ENCODE results near the gene TKT. TPM values are rescaled to one million over a fixed set of nuclear protein-coding genes. Genes with fewer than 3 reads are reported as not detected.

The TKT gene
- total and polyA plus RNA-seq, 2 of the 8 experiments (the other 6 are each of a cell fraction or from before 2014, with no cell fraction given), result 418 to 986 TPM

GRCh38 chr3:53215816-53216215 is 40.0 kb downstream of the TKT start:
- Histone ChIP-seq H3K4me1 (replicated peaks in 1 of 4; ENCODE audit: control insufficient read depth in 3 of 4, insufficient read depth in 4 of 4, low read length in 3 of 4) (no peaks in the 10 kb centered on the region; a peak in 1 of 7 replicates), H2AFZ (ENCODE audit: low read length) (no peak overlapping the region), H2AK5ac (ENCODE audit: low read depth, low read length) (no peak overlapping the region), H3K14ac (ENCODE audit: insufficient read length) (no peak overlapping the region), H3K4me2 (ENCODE audit: insufficient read depth in 1 of 2, low read depth in 2 of 2, low read length in 2 of 2) (no peak overlapping the region), H4K8ac (ENCODE audit: extremely low read depth, insufficient read depth, low read length) (no peak overlapping the region), H3K23ac (ENCODE audit: insufficient read length) (no peak overlapping the region), H3K79me2 (ENCODE audit: control insufficient read depth in 1 of 2, insufficient read depth in 2 of 2, low read length in 2 of 2) (no peaks in the 10 kb centered on the region), H2BK5ac (ENCODE audit: low read depth, low read length) (no peak overlapping the region), H3K9me3 (ENCODE audit: insufficient read depth in 2 of 2, low read depth in 1 of 2, low read length in 1 of 2) (no peaks in the 10 kb centered on the region), H3K18ac (ENCODE audit: extremely low read depth, low read length) (no peak overlapping the region), H2BK20ac (ENCODE audit: low read length) (no peak overlapping the region), H3K4me3 (ENCODE audit: extremely low read depth in 1 of 4, insufficient read depth in 2 of 4, low read depth in 3 of 4, low read length in 4 of 4) (no peak overlapping the region), H3K27me3 (replicated peaks in 1 of 4; ENCODE audit: control insufficient read depth in 3 of 4, extremely low read depth in 1 of 4, insufficient read depth in 3 of 4, low read length in 3 of 4) (no peaks in the 10 kb centered on the region), H4K20me1 (replicated peaks in 1 of 2; ENCODE audit: control insufficient read depth in 1 of 2, insufficient read depth in 2 of 2, low read length in 2 of 2) (no peaks in the 10 kb centered on the region), H3K9ac (replicated peaks in 1 of 4; ENCODE audit: extremely low read depth in 1 of 4, low read depth in 3 of 4, low read length in 3 of 4) (no peak overlapping the region), H3K36me3 (ENCODE audit: control insufficient read depth in 2 of 4, insufficient read depth in 4 of 4, low read length in 3 of 4) (no peaks in the 10 kb centered on the region), H2BK12ac (ENCODE audit: low read depth, low read length) (no peak overlapping the region), H3K56ac (replicated peaks; ENCODE audit: insufficient read length, low read depth, low read length) (no peak overlapping the region), H3K79me1 (ENCODE audit: low read depth, low read length) (no peaks in the 10 kb centered on the region), H2BK120ac (replicated peaks; ENCODE audit: low read depth, low read length) (no peak overlapping the region), H4K5ac (ENCODE audit: insufficient read length, low read depth, low read length) (no peak overlapping the region), H2BK15ac (ENCODE audit: low read length) (no peak overlapping the region), H3K4ac (replicated peaks; ENCODE audit: insufficient read length, low read depth, low read length) (no peak overlapping the region), H4K91ac (replicated peaks; ENCODE audit: insufficient read length, low read length) (no peak overlapping the region), H3K23me2 (ENCODE audit: low read depth, low read length) (no peaks in the 10 kb centered on the region), H3K27ac (ENCODE audit: low read depth, low read length) (no peak overlapping the region)
- WGBS, 2 experiments (ENCODE audit: extremely low coverage in 1 of 2, insufficient coverage in 1 of 2, insufficient read length in 1 of 2, insufficient replicate concordance in 2 of 2, low coverage in 1 of 2, low lambda C conversion rate in 2 of 2, missing lambda C conversion rate in 1 of 2), result 84% methylated on average over 2 of the region's 2 CpGs; no CpG with 5 or more reads in 1 of the 2 experiments
- FAIRE-seq (no peak), DNase-seq (ENCODE audit: low read depth in 1 of 2, low spot score in 2 of 2) (no peak)
- TF ChIP-seq RXRA (IDR thresholded peaks at IDR 0.05; ENCODE audit: insufficient read depth, low read depth, low read length), result no peak
- no peak for TF ChIP-seq CTBP2 (IDR thresholded peaks at IDR 0.05; ENCODE audit: borderline replicate concordance, insufficient read depth, insufficient read length, low read length)
- TF ChIP-seq BCL11A (IDR thresholded peaks at IDR 0.05; ENCODE audit: low read depth in 2 of 2, low read length in 2 of 2), result no peak
- no peak for TF ChIP-seq SAP30 (IDR thresholded peaks at IDR 0.05; ENCODE audit: insufficient read depth, insufficient replicate concordance, low read length)
- TF ChIP-seq TCF12 (IDR thresholded peaks at IDR 0.05; ENCODE audit: low read depth, low read length), result no peak
- CTCF ChIA-PET (ENCODE audit: partially characterized antibody), result interaction anchor here (0.6 to 1.3 kb wide), 2 partner anchors 102 to 984 kb away, joined by 3 to 5 read pairs; no protein-coding TSS in a partner anchor
- POLR2A ChIA-PET (ENCODE audit: partially characterized antibody), result no interaction called here

Measured in H1 (cell line).